ENCODE results near the gene RIPK4. TPM values are rescaled to one million over a fixed set of nuclear protein-coding genes. Genes with fewer than 3 reads are reported as not detected.
"Not testable (repeated sequence)": the region's sequence is repeated elsewhere in the genome, so short reads cannot be mapped to it uniquely, and the experiment has no call there.

RIPK4 gene
- total RNA-seq, 1 donor, result 0.31 TPM

DNA sequence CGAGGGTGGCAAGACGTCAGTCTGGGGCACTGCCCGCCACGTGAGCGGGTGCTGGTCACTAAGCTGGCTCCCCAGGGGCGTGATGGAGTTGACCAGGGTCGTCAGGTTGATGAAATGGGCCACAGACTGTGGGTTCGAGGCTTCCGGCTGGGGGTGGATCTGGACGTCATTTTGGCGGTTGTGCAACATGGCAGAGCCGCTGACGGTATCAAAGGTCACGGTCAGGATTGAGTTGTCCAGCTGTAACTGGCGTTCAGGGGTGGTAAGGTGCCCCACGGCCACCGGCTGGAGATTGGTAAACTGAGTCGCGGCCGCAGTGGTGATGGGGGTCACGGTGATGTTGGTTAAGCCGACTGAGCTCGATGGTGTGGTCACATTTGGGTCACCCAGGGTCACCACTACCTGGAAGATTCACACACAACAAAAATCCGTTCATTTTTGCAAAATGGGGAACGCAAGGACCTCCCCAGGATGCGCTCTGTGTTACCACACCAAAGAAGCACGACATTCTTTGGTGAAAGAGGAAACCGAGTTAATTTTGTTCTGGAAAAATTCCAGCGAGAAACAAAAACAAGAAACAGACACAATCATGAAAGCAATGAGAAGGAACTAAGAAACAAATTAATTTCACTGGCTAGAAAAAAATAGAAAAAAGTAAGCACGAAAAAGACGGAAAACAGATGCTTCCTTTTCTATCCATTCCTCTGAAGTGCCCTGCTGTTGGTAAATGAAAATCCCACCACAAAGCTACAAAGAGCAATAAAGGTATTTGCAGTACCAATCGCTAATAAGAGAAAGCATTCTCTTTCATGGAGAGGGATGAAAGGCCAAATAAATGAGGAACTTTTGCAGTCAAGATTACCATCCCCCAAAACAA lies 34.7 kb upstream of the RIPK4 start:
- Histone ChIP-seq H3K4me3 (ENCODE audit: low read length) (no peak overlapping the region), H3K4me1 (ENCODE audit: insufficient read depth, low read length) (peaks cover 6% of the 10 kb centered on the region), H3K9me3 (ENCODE audit: low read depth, low read length) (no peaks in the 10 kb centered on the region), H3K27me3 (ENCODE audit: insufficient read depth, low read length) (no peaks in the 10 kb centered on the region)

DNA sequence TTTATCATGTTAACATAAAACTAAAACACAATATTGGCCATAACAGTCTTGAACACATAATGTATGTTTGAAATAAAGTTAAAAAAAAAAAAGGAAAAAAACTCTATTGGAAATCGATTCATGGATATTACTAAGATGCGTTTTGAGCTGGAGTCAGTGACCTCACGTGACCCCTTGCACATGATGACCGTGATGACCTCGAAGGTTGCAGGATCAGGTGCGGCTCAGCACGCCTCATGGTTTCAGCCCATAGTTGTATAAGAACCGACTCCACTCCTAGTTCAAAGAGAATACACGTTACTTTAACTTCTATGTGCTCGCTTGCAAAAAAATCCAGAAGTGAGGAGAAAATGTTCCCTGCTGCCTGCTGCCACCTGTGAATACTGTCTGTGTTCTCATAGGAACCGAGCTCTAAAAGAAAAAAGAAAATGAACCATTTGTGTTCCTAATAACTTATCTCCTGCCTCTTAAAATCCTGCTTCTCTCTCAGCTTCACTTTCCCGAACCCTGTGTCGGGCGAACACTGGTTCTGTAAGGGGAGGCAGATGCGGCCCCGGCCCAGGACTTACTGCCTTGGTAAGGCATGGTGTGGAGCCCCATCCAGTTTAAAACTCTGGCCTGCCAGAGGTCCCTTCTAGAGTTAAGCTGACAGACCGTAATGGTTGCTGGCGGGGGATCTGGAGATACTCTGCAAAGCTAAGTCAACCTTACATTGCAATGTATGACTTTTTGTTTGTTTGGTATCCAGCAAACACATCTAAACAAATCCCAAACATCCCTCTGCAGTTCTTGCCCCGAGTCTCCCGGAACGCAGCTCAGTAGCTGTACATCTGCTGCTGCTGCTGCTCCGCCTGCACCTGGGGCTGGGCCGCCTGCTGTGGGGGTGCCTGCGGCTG lies 33.8 kb upstream of the RIPK4 start:
- Histone ChIP-seq H3K9me3 (ENCODE audit: low read depth, low read length) (no peaks in the 10 kb centered on the region), H3K27me3 (ENCODE audit: insufficient read depth, low read length) (no peaks in the 10 kb centered on the region), H3K4me3 (ENCODE audit: low read length) (no peak overlapping the region), H3K4me1 (ENCODE audit: insufficient read depth, low read length) (peaks cover 6% of the 10 kb centered on the region)

DNA sequence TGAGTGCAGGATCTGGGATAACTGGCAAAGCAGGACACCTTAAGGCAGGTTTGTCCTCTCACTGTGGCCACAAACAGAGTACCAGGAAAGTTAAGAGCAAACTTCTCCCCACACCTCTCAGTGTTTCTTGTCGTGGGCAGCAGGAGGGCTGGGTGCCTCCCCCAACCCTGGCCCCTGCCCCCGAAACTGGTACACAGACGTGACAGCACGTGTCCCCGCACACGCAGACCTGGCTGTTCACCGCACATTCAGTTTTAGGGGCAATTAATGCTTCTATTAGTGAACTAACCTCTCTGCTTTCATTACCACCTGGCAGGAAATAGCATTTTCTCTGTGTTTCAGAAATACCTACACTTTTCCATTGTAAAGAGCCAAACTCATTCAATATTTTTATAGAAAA lies 32.9 kb upstream of the RIPK4 start:
- H3K4me1 ChIP-seq (ENCODE audit: insufficient read depth, low read length), result peaks cover 6% of the 10 kb centered on the region
- no peak overlapping the region for H3K4me3 ChIP-seq (ENCODE audit: low read length)
- H3K9me3 ChIP-seq (ENCODE audit: low read depth, low read length), result no peaks in the 10 kb centered on the region
- no peaks in the 10 kb centered on the region for H3K27me3 ChIP-seq (ENCODE audit: insufficient read depth, low read length)

DNA sequence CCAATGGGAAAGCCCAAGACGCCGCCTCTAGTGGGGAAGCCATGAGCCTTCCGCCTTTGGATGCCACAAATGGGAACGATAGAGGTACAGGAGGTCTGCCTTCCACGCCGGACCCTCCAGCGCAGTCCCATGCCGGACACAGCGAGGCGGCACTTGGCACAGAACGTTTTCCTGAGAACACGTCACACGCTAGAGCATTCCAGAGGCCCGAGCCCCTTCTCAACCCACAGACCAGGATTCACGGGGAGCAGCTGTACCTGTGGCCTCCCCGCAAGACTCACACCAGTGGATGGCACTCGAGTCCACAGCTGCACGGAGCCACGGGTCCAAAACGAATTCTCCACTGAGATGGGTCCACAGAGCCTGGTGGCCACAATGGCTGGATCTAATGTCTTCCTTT lies 31.5 kb upstream of the RIPK4 start:
- no peaks in the 10 kb centered on the region for H3K27me3 ChIP-seq (ENCODE audit: insufficient read depth, low read length)

DNA sequence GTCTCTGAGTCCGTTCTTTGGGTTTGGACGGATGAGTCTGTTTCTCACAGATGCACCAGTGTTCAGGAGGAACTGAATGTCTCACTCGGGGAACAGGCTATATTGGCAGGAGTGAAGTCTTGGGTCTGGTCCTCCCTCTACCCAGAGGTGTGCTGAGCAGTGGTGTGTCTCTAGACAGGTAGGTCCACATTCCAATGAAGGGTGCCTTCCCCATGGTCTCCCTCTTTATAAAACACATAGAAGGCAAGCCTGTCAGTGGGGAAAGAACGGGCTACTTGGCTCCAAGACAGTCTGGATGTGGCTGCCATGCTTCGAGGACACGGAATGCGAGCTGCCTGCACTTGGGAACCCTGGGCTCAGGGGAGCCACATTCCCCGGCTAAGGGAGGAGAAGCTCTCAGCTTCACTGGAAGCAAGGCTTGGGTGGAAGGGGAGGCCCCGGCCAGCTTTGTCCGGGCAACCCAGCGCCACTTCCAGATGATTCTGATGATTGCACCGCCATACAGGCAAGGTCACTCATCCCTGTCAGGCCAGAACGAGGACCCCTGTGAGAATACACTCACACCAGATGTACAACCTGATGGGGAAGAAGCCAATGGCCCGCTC lies 29.7 kb upstream of the RIPK4 start:
- Histone ChIP-seq H3K4me1 (ENCODE audit: insufficient read depth, low read length) (no peaks in the 10 kb centered on the region), H3K4me3 (ENCODE audit: low read length) (no peak overlapping the region), H3K27me3 (ENCODE audit: insufficient read depth, low read length) (no peaks in the 10 kb centered on the region), H3K9me3 (ENCODE audit: low read depth, low read length) (peaks cover 5% of the 10 kb centered on the region)

More for the DNA sequence above, 31.5 kb upstream of the RIPK4 start:
- Histone ChIP-seq H3K4me1 (ENCODE audit: insufficient read depth, low read length) (peaks cover 6% of the 10 kb centered on the region), H3K4me3 (ENCODE audit: low read length) (no peak overlapping the region), H3K9me3 (ENCODE audit: low read depth, low read length) (no peaks in the 10 kb centered on the region)

DNA sequence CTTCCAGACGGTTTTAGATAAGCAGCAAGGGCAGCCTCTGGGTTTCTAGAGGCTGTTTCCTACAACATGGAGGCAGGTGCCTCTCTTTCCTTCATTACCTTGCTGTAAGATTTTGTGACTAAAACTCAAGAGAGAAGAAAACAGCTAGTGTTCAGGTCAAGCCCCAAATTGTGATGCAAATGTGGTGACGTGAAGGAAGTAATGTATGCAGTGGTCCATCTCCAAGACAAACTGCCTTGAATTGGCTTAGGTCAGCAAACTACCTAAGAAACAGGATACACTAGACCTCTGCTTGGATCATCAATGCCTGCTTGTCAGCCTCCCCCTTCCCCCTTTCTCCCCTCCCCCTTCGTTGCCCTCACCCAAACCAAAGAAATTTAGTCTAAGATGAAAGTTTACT lies 28.9 kb upstream of the RIPK4 start:
- Histone ChIP-seq H3K4me1 (ENCODE audit: insufficient read depth, low read length) (no peaks in the 10 kb centered on the region), H3K9me3 (ENCODE audit: low read depth, low read length) (peaks cover 5% of the 10 kb centered on the region), H3K27me3 (ENCODE audit: insufficient read depth, low read length) (no peaks in the 10 kb centered on the region), H3K4me3 (ENCODE audit: low read length) (no peak overlapping the region)

DNA sequence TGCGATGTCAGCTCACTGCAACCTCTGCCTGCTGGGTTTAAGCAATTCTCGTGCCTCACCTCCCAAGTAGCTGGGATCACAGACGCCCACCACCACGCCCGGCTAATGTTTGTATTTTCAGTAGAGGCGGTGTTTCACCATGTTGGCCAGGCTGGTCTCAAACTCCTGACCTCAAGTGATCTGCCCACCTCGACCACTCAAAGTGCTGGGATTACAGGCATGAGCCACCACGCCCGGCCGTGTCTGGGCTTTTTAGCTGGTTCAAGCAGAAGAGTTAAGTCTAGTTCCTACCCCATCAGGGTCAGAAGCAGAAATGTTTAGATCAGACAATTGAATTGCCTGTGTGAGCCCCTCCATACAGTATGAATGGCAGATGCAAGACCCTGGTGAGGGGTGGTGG lies 27.7 kb upstream of the RIPK4 start:
- H3K9me3 ChIP-seq (ENCODE audit: low read depth, low read length), result peaks cover 5% of the 10 kb centered on the region
- H3K4me1 ChIP-seq (ENCODE audit: insufficient read depth, low read length), result no peaks in the 10 kb centered on the region
- H3K27me3 ChIP-seq (ENCODE audit: insufficient read depth, low read length), result no peaks in the 10 kb centered on the region
- no peak overlapping the region for H3K4me3 ChIP-seq (ENCODE audit: low read length)

DNA sequence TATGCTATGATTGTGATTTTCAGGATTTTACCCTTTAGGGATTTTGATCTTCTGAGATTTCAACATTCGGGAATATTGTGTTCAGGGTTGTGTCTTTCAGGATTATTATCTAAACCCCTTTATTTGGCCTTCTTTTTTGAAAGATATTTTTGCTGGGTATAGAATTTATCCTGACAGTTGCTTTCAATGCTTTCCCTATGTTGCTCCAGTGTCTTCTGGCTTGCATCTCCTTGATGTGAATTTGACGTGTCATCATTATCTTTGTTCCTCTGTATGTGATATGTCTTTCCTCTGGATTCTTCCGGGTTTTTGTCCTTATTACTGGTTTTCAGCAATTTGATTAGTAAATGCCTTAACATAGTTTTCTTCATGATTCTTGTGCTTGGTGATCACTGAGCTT lies 25.9 kb upstream of the RIPK4 start:
- Histone ChIP-seq H3K4me3 (ENCODE audit: low read length) (no peak overlapping the region), H3K4me1 (ENCODE audit: insufficient read depth, low read length) (no peaks in the 10 kb centered on the region)

DNA sequence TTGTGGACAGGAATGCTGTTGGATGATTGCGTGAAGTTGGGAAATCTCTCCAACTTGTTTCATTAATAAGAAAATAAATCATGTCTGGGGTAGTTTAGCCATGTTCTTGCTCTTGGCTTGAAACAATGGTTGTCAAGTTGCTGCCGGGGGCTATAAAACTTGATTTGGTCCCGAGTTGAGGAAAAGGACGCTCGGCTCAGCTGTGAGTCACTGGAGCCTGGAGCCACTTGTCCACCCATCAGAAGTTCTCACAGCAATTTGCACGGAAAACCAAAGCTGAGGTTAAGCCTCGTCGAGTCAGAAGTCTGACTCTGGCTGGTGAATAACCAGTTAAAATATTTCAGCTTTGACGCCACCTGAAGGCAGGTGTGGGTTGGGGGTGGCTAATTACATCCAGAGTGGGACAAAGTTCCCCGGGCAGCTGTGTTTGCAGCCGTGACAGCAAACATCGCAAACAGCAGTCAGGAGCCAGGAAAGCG lies 19.7 kb upstream of the RIPK4 start:
- Histone ChIP-seq H3K4me1 (ENCODE audit: insufficient read depth, low read length) (no peaks in the 10 kb centered on the region), H3K4me3 (ENCODE audit: low read length) (no peak overlapping the region), H3K27me3 (ENCODE audit: insufficient read depth, low read length) (peaks cover 17% of the 10 kb centered on the region), H3K9me3 (ENCODE audit: low read depth, low read length) (no peaks in the 10 kb centered on the region)

More for the DNA sequence above, 25.9 kb upstream of the RIPK4 start:
- Histone ChIP-seq H3K27me3 (ENCODE audit: insufficient read depth, low read length) (no peaks in the 10 kb centered on the region), H3K9me3 (ENCODE audit: low read depth, low read length) (peaks cover 5% of the 10 kb centered on the region)

DNA sequence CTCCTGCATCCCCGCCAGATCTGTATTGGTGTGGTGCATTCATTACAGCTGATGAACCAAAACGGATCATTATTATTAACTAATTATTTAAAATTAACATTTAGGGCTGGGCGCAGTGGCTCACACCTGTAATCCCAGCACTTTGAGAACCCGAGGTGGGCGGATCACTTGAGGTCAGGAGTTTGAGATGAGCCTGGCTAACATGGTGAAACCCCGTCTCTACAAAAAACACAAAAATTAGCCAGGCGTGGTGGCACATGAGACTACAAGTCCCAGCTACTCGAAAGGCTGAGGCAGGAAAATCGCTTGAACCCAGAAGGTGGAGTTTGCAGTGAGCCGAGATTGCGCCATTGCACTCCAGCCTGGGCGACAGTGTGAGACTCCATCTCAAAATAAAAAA lies 18.4 kb upstream of the RIPK4 start:
- not testable (repeated sequence) for H3K9me3 ChIP-seq (ENCODE audit: low read depth, low read length); H3K4me3 ChIP-seq (ENCODE audit: low read length); H3K4me1 ChIP-seq (ENCODE audit: insufficient read depth, low read length)
- peaks cover 27% of the 10 kb centered on the region for H3K27me3 ChIP-seq (ENCODE audit: insufficient read depth, low read length)

DNA sequence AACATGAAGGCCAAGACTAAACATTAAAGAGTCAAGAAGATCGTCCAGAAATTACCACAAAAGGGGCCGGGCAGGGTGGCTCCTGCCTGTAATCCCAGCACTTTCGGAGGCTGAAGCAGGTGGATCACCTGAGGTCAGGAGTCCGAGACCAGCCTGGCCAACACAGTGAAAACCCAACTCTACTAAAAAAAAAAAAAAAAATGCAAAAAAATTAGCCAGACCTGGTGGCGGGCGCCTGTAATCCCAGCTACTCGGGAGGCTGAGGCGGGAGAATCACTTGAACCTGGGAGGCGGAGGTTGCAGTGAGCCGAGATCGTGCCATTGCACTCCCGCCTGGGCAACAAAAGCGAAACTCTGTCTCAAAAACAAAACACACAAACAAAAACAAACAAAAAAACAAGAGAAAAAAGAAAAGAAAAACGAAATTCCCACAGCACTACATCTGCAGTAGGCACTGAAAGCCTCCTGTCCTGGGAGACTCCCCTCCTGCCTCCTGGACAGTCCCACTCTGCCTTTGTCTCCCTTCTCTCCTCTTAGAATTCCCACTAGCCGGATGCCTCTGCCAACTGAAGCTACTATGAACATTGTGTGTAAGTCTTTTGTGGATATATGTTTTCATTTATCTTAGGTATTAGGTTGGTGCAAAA lies 17.7 kb upstream of the RIPK4 start:
- Histone ChIP-seq H3K27me3 (ENCODE audit: insufficient read depth, low read length) (peaks cover 34% of the 10 kb centered on the region), H3K4me1 (ENCODE audit: insufficient read depth, low read length) (no peaks in the 10 kb centered on the region), H3K4me3 (ENCODE audit: low read length) (no peak overlapping the region), H3K9me3 (ENCODE audit: low read depth, low read length) (no peaks in the 10 kb centered on the region)

DNA sequence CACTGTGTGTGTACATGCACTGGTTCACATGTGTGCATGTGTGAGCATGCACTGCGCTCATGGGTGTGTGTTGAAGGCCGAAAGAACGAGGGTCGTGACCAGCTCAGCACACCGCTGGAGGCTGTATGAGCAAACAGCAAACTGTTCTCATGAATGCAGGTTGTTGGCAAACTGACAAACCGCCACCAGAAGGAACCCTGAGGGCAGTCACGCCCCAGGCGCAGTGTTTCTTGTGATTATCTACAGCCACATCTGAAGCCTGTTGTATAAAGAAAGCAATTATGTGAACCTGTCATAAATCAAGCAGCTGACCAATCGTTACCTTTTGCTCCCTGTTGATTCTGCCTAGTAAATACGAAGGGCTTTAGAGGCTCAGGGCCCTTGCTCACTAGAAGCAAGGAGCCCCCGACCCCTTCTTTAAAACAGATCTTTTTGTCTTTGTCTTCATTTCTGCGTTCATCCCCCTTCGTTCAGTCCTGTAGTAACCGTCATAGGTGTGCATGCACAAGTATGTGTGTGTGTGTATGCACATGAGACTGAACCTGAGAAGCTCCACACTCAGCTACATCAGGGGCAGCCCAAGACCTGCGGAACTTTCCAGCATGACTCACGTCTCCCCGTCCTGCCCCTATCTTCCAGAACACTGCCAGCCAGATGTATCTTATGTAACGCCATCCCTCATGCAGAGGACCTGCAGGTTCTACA lies 16.8 kb upstream of the RIPK4 start:
- no peak overlapping the region for H3K4me3 ChIP-seq (ENCODE audit: low read length)
- H3K9me3 ChIP-seq (ENCODE audit: low read depth, low read length), result no peaks in the 10 kb centered on the region
- H3K27me3 ChIP-seq (ENCODE audit: insufficient read depth, low read length), result peaks cover 43% of the 10 kb centered on the region
- H3K4me1 ChIP-seq (ENCODE audit: insufficient read depth, low read length), result no peaks in the 10 kb centered on the region

DNA sequence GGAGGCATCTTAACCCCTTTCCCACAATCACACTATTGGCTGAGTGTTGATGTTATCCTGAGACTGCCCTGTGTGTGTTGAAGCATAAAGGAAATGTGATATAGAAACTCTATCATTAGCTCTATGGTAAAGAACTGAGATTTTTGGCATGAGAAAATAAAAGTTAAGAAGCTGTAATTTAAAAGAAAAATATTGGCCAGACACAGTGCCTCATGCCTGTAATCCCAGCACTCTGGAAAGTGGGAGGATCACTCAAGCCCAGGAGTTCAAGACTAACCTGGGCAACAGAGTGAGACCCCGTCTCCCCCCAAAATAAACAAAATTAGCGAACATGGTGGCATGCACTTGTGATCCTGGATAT lies 14.2 kb upstream of the RIPK4 start:
- Histone ChIP-seq H3K4me1 (ENCODE audit: insufficient read depth, low read length) (no peaks in the 10 kb centered on the region), H3K9me3 (ENCODE audit: low read depth, low read length) (no peaks in the 10 kb centered on the region), H3K27me3 (ENCODE audit: insufficient read depth, low read length) (peaks cover 55% of the 10 kb centered on the region), H3K4me3 (ENCODE audit: low read length) (no peak overlapping the region)

DNA sequence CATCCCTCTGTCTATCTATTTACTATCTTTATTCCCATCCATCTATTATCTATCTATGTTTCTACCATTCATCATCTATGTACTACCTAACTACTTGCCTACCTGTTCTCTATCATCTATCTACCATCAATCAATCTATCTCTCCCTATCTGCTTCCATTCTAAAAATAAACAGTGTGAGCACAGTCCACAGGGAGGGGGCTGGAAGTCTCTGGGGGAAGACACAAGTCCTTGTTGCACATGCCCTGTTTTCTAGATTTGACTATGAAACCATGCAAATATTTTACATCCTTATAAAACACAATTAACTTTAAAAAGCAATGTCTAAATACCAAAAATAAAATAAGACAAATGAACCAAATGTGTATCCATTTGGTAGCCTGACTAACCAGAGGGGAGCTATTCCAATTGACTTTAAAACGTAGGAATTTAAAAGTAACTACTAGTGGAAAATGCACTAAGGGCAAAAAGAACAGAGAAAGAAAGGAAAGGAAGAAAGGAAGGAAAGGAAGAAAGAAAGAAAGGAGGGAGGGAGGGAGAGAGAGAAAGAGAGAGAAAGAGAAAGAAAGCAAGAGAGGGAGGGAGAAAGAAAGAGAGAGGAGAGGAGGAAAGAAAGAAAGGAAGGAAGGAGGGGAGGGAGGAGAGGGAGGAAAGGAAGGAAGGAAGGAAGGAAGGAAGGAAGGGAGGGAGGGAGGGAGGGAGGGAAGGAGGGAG lies 13.6 kb upstream of the RIPK4 start:
- Histone ChIP-seq H3K9me3 (ENCODE audit: low read depth, low read length) (no peaks in the 10 kb centered on the region), H3K4me3 (ENCODE audit: low read length) (no peak overlapping the region), H3K4me1 (ENCODE audit: insufficient read depth, low read length) (no peaks in the 10 kb centered on the region), H3K27me3 (ENCODE audit: insufficient read depth, low read length) (peaks cover 57% of the 10 kb centered on the region)

All from mononuclear cell (primary cell).